HG03159 (cell line): ENCODE measurements around the gene AMY2A.
"Not testable (repeated sequence)": the region's sequence is repeated elsewhere in the genome, so short reads cannot be mapped to it uniquely, and the experiment has no call there.

Experiments
- ATAC-seq: cut with Tn5 transposase; IDR thresholded peaks from one replicate; pipeline ENCODE4 v1.9.1; 2021; ENCODE audit warnings: mild to moderate bottlenecking, moderate library complexity; ENCODE audit not compliant: unreplicated experiment

The AMY2A gene

DNA sequence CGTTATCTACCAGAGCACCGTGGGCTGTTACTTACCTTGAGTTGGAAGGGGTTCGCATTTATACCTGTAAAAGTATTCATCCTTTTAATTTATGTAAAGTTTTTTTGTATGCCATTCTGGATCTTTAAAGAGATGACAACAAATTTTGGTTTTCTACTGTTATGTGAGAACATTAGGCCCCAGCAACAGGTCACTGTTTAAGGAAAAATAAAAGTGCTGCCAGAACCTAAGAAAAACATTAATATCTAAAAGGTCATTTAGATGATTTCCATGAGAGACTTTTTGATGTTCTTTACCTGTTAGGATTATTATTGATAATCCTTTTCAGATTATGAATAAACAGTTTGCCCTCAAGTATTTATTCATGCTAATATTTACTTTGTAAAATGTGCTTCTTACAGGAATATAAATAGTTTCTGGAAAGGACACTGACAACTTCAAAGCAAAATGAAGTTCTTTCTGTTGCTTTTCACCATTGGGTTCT, at the start of gene AMY2A:
TSS of gene AMY2A (plus strand) at position 434 of the 484 bp plus-strand sequence. CDS start at position 448, 14 bp downstream.
- ATAC-seq = not testable (repeated sequence)

DNA sequence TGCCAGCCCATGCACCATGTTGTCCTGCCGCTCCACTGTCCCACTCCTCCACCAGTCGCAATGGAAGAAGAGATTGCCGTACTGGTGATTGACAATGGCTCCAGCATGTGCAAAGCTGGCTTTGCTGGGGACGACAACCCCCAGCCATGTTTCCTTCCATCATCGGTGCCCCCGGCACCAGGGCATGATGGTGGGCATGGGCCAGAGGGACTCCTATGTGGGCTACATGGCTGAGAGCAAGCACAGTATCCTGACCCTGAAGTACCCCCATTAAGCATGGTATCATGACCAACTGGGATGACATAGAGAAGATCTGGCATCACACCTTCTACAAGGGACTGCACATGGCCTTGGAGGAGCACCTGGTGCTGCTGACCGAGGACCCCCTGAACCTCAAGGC, 47.7 kb upstream of the AMY2A start:
- no peak for ATAC-seq

DNA sequence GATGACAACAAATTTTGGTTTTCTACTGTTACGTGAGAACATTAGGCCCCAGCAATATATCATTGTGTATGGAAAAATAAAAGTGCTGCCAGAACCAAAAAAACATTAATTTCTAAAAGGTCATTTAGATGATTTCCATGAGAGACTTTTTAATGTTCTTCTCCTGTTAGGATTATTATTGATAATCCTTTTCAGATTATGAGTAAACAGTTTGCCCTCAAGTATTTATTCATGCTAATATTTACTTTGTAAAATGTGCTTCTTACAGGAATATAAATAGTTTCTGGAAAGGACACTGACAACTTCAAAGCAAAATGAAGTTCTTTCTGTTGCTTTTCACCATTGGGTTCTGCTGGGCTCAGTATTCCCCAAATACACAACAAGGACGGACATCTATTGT, 45.9 kb upstream of the AMY2A start, which contains the start of gene AMY2B:
TSS of gene AMY2B (plus strand) at position 301 of the 400 bp plus-strand sequence. CDS start at position 315, 14 bp downstream.
- not testable (repeated sequence) for ATAC-seq

DNA sequence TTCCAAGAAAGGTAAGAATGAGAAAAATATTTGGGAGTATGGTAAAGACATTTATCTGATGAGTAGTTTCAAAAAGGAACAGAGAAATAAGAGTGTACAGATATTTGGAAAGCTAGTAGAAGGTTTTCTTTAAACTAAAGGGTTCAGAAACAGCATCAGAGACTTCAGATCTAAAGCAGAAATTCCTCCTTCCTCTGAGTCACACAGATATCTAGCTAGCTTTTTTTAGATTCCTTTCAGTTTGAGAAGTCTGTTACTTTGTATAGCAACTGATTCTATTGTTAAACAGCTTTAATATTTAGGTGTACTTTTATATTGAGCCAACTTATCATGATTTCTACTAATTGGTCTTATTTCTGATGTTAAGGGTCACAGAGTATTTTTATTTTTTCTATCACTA, 41.2 kb upstream of the AMY2A start:
- no peak for ATAC-seq

DNA sequence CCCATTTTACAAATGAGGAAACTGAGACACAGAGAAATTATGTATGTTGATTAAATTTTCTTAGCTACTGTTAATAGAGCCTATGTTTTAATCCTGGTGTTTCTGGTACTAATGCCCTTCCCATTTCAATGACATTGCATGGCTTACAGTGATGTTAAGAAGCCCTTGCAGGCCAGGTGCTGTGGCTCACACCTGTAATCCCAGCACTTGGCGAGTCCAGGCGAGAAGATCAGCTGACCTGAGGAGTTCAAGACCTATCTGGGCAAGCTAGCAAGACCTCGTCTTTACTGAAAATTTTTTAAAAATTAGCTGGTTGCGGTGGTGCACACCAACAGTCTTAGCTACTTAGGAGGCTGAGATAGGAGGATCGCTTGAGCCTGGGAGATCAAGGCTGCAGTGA, 40.4 kb upstream of the AMY2A start:
- ATAC-seq = not testable (repeated sequence)

DNA sequence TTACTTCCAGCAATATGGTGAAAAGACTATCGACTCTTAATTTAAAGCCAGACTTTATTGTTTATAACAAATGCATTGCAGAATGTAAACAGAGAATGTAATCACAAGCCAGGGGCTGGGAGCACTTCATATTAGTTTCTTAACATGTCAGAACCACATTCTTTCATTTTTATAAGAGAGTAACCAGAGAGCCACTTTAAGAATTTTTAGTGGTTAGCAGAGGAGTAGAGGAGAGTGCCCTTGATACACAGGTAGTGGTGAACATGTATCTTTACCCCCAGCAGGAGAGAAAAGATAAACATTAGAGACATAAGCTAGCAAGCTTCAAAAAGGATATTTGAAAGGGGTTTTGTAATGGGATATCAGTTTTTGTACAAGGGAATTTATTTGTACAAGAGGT, 34.8 kb upstream of the AMY2A start:
- ATAC-seq = no peak

DNA sequence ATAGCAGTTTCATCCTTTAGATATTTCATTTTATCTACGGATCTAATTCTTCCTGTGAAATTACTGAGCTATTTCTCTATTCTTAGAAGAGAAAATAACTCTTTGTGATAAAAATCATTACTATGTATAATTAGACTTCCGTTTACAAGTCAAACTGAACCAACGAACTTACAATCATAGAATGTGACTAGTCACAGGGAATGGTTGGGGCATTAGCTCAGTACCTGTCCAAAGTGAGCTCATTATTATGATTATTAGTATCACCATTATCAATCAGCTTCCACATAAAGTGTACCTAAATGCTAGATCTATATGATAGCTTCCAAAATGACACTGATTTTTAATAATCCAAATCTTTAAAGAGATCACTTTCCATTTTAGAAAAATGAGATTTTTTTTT, 33.3 kb upstream of the AMY2A start:
- ATAC-seq = no peak

DNA sequence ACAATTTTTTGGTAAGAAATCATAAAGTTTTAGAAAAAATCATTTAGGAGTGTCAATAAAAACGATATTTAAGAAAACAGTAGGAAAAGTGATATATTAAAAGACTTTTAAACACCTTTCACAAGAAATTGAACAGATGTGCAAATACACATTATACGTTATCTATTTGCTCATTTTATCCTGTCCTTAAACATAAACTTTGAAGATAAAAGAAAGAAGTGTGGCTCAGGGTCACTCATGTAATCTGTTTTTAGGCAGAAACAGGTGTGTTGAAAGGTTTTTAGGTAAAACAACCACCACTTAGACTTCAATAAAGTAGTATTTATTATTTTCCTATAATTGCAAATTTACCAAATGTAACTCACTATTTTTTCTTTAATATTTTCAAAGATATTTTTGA, 32.7 kb upstream of the AMY2A start:
- no peak for ATAC-seq

DNA sequence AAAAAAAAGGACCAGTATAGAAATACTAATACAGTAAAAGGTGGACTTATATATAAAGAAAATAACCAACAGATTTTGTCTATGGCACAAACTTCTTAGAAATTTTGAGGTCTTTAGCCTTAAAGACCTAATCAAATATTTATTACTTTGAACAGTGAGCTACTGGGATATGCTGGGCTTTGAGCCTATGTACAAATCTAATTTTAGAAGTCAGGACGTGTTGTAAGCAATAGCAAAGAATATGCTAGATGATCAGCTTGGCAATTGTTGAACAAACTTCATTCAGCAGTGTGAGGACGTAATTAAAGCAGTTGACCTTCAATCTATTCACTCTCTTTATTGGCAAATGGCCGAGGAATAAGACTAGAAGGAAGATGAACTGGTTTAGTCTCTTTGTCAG, 14.5 kb upstream of the AMY2A start:
- ATAC-seq = not testable (repeated sequence)

DNA sequence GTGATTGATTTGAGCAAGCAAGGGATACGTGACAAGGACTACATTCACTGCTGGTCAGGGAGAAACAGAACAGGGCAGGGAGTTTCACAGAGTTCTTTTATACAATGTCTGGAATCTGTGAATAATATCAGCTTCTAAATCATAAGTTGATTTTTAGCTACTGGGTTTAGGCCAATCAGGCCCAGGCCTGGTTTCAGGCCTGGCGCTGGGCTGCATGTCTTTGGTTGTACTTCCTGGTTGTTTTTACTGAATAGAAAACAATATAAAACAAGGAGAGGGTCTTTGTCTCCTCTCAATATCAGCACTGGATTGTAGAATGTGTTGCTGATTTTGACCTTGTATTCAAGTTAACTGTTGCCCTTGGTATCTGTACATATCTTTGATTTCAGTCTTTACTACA, 865 bp upstream of the AMY2A start:
- ATAC-seq = no peak

DNA sequence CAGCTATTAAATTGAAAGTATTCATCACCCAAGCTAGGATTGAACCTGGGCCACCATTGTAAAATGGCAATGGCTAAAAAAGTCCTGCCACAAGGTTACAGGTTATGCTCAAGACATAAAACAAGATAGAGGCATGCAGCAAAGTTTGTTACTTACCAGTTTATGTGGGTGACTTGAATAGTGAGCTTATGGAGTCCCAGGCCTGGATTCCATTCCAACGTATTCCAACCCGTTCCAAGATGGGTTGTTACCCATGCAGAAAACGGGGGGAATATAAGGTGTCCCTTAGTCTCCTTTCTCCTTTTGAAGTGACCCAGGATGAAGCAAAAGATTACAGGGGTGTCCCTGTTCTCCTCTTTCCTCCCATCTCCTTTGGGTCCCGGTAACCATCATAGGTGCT, 10.2 kb downstream of the AMY2A start:
- not testable (repeated sequence) for ATAC-seq

DNA sequence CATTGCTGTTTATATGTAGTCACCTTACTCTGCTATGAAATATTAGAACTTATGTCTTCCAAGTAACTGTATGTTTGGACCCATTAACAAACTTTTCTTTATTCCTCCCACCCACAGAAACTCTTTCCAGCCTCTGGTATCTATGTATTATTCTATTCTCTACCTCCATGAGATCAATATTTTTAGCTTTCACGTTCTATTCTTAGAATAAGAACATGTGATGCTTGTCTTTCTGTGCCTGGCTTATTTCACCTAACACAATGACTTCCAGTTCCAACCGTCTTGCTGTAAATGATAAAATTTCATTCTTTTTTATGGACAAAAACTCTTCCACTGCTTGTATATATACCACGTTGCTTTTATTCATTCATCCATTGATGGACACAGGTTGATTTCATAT, 24.0 kb downstream of the AMY2A start:
- not testable (repeated sequence) for ATAC-seq

DNA sequence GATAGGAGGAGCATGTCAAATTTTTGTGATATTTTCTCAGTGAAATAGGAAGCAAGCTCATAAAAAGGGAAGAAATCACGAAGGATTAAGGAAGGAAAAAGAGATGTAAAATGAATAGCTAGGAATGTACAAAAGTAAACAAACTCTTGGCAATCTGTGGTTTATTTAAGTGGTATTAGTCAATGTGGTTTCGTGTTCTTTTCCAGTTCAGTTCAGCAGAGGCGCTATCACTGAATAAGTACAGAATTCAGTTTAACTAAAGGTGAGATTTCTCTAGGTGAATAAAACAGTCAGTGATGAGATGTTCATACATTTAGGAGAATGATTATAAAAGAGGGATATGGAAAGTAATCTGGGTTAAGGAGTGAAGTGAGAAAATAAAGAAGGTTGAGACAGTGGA, 26.7 kb downstream of the AMY2A start:
- ATAC-seq = not testable (repeated sequence)

DNA sequence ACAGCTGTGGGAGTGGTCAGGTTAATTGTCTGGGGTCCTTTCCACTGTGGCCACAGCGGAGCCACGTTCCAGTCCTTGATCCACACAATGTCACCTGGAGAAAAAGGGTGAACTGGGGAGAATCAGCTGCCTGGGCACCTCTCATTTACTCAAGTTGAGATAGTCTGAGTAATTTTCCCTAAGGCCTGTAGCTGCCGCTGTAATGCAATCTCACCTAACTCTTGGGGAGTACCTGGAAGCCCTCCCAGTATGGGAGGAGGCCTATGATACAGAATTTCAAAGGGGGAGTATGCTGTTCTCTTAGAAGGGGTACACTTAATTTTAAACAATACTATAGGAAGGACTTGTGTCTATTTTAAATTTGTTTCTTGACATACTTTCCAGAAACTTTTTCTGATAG, 33.1 kb downstream of the AMY2A start:
- ATAC-seq = not testable (repeated sequence)

DNA sequence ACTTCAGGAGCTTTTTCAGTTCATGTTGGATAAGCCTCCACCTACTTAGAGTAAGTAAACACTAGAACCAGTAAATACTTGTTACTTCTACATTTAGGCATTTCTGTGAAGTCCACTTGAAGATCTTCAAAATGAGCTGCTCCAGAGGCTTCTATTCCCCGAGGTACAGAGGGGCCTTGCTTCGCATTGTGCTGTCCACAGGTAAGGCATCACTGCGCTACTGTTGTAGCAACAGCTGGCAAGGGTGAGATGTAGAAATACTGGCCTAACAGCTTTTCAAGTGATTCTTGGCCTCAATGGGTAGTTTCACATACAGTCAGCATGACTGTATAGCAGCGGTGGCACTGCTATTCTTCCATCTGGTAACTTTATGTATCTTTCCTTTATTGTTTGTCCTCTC, 33.7 kb downstream of the AMY2A start:
- ATAC-seq = not testable (repeated sequence)

DNA sequence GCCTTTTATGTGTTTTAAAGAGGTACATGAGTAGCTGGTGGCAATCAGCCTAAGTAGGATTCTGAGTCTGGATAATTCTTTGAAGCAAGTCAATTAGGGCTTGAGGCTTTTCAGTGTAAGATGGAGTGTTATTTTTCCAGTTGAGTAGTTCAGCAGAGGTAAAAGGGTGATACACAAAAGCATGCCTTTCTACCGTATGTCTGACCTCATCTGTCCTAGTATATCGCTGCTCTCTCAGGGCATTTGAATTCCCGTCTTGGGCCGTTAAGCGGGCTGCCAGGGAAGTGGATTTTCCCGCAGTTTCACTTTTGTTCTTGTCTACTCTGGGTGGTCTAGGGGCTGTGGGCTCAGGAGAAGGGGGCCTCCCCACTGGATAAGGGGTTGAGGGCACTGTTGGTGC, 36.9 kb downstream of the AMY2A start:
- ATAC-seq = not testable (repeated sequence)

DNA sequence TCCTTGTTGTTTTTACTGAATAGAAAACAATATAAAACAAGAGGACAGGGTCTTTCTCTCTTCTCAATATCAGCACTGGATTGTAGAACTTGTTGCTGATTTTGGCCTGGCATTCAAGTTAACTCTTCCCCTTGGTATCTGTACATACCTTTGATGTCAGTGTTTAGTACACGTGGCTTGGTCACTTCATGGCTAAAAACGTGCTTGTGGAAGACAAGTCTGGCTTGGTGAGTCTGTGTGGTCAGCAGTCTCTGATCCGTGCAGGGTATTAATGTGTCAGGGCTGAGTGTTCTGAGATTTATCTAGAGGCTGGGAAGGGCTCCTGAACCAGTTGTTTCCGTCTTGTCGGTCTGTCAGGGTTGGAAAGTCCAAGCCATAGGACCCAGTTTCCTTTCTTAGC, 38.2 kb downstream of the AMY2A start, which contains the start of gene AMY1A:
TSS of gene AMY1A (plus strand) at position 301 of the 400 bp plus-strand sequence. CDS start 571 bp downstream, outside the sequence.
- not testable (repeated sequence) for ATAC-seq
